Retinal pigment epithelial cell (primary cell): ENCODE measurements around the gene LPCAT4.
A peak's percentile ranks its signal among the peaks of the same experiment; 100 is the strongest.

Experiments
- DNase-seq: peaks from one replicate; pipeline ENCODE4 v3.0.0-alpha.2; 2010; ENCODE audit warnings: low read depth
- H3K4me3 ChIP-seq: 2 replicates; pipeline ENCODE4 v1.5.1; 2011; ENCODE audit warnings: mild to moderate bottlenecking, low read length, control low read depth, moderate library complexity
- TF ChIP-seq, protein P1 (sequence below): conservative IDR thresholded peaks from 2 replicates; pipeline ENCODE4 v1.5.1; 2011; ENCODE audit warnings: low read depth, low read length, control low read depth, inconsistent platforms

The LPCAT4 gene

DNA sequence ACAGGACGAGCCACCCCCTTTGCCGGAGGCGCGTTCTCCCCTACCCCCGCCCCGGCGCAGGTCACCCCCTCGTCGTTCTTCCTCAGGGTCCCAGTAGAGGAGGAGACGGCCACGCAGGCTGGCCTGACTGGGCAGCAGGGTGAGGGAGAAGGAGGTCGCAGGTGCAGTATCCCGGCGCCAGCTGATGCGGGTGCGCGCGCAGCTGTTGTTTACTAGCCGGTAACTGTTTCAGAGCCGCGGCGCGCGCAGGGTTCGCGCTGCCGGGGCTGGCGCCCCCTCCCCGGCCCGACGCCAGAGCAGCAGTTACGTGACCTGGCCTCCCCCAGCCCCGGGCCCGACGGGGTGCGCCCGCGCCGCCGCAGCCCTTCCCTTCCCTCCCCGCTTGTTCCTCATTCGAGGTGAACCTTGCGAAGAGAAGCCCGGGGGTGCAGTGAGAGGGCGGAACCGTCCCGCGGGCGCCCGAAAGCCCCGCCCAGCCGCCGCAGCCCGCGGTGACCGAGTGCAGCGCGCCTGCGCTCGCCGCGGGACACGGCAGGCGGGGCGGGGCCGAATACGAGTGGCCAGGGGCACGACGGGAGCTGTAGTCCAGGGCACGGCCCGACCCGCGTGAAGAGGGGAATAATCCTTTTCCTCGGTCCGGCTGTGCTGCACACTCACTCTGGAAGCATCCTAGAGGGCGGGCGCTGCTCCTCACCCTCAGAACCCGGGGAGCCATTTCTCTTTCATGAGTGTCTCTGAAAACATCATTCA lies 29.3 kb downstream of the LPCAT4 start, which contains the start of gene SLC12A6:
TSS of gene SLC12A6 (minus strand) at position 225 of the 750 bp plus-strand sequence. CDS start 1,101 bp downstream, outside the sequence.
- TF ChIP-seq, protein P1, sequence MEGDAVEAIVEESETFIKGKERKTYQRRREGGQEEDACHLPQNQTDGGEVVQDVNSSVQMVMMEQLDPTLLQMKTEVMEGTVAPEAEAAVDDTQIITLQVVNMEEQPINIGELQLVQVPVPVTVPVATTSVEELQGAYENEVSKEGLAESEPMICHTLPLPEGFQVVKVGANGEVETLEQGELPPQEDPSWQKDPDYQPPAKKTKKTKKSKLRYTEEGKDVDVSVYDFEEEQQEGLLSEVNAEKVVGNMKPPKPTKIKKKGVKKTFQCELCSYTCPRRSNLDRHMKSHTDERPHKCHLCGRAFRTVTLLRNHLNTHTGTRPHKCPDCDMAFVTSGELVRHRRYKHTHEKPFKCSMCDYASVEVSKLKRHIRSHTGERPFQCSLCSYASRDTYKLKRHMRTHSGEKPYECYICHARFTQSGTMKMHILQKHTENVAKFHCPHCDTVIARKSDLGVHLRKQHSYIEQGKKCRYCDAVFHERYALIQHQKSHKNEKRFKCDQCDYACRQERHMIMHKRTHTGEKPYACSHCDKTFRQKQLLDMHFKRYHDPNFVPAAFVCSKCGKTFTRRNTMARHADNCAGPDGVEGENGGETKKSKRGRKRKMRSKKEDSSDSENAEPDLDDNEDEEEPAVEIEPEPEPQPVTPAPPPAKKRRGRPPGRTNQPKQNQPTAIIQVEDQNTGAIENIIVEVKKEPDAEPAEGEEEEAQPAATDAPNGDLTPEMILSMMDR: no peak
- DNase-seq: peak; percentile 64
- H3K4me3 ChIP-seq: peak within 1 kb of the TSS; percentile 77

DNA sequence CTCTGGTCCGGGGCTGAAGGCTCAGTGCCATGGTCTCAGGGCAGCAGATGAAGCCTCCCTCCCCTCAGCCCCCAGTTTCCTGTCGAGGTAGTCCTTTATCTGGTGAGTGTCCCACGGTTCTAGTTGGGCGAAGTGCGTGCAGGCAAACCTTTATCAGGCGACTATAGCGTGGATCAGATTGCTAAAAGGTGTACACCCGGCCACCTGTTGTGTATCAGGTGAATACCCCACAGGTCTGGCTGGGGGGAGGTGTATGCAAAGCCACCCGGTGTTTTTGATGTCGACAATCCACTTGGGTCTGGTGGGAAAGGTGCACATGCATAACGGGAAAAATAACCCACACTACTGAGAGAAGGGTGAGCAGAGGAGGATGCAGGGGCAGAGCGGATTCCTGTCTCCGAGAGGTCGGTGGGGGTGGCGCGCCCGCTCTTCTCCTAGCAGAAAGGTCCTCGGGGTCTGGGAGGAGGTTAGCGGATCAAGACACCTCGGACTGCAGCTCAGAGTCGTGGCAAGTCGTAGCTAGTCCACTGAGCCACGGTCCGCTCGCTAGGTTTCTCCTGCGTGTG lies 29.9 kb downstream of the LPCAT4 start:
- TF ChIP-seq, protein P1: no peak
- no peak for DNase-seq

DNA sequence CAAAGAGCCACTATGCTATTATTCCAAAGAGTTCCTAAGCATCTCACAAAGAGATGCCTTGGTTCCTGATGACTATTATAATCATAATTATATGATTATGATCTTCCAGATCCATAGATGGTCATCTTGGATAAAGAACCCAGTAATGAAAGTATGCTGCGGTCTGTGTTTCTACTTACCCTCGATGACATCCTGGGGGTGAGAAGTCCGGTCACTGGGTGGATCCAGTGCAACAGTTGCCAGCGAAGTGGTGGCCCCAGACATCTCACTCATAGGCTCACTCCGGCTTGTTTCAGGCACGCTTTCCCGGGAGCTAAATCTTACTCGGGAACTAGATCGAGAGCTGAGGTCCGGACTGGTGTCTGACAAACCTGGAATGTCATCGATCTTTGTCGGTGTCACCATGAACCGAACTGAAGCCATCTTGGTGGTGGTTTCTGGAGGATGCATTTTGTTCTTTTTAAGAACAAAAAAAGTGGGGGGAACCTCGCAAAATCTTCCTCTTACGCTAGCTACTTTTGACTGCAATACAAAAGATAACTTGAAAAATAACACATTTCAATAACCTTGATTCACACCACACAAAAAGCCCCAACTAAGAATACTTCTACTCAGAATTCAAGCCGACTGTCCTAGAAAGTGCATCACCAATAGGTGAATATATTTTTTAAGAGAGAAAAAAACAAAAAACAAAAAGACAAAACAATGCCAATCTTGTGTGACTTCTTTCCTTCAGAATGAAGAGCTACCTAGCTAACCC lies 30.6 kb downstream of the LPCAT4 start:
- TF ChIP-seq, protein P1: no peak
- no peak for DNase-seq
- peak overlapping the region; percentile 77 for H3K4me3 ChIP-seq

More for the DNA sequence above, 29.9 kb downstream of the LPCAT4 start:
- peak overlapping the region; percentile 77 for H3K4me3 ChIP-seq

DNA sequence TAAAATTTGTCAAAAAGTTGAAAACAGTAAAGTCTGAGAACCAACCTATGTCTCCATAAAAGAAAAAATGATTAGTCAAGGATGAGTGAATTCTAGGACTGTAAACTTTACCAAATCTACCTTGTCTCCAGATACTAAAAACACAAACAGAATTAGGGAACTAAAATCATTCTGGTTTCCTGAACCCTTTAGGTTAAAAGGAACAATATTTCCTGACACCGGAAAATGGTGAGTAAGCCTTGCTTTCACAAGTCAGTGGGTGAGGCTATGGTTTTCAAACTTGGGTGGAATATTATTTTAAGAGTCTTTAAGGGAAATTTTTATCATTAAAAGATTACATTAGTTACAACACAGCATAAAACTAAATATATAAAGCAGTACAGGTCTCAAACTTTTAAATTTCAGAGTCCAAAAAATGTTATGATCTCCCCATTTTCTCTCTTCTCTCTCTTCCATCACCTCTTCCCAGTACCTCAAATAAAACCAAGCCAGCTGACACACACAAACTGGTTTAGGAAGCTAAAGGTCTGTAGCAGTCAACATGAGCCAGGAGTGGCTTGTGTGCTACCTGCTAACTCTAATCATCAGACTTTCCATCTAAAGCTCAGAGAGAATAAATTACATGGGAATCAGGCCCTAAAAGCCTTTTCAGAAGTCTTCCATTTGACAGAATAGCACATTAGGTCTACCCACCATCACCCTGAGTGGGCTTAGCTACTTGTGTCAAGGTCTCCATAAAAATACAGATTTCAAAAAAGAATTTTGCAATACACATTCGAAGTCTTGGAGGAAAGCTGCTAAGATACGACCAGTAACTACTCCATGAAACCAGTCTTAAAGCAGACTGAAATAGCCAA lies 31.6 kb downstream of the LPCAT4 start:
- DNase-seq: no peak
- TF ChIP-seq, protein P1: no peak
- H3K4me3 ChIP-seq: no peak overlapping the region

DNA sequence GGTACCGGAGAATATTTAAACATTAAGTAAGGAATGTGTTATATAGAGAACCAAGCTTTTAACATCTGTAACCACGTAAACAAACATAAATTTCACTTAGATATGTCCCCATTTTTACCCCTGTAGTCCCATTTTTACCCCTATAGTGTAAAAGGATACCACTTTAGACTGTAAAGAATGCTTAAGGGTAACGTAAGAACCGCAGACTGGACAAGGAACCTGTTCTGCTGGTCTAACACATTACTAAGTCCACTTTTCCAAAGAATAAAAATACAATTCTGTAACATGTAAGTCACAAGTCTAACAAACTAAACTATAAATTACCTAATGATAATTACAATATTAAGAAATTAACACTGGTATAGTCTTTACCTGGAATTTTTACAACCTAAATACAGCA lies 32.3 kb downstream of the LPCAT4 start:
- DNase-seq: no peak
- H3K4me3 ChIP-seq: no peak overlapping the region
- TF ChIP-seq, protein P1: no peak

DNA sequence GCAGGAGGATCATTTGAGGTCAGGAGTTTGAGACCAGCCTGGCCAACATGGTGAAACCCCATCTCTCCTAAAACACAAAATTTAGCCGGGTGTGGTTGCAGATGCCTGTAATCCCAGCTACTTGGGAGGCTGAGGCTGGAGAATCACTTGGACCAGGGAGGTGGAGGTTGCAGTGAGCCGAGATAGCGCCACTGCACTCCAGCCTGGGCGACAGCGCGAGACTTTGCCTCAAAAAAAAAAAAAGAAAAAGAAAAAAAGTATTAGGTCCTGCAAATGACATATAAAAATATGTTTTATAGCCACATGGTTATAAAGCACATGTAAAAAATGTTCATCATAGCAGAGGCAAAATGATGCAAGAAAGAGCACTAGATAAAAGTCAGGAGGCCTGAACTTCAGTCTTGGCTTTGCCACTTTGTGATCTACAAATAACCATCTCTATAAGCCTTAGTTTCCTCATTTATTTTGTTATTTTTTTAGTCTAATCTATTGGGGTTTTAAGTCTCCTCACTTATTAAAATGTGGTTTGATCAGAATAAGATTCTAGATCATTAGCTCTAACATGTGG lies 34.4 kb downstream of the LPCAT4 start:
- DNase-seq: no peak
- no peak overlapping the region for H3K4me3 ChIP-seq
- TF ChIP-seq, protein P1: no peak
